Measurements from ENCODE around the gene ANXA4.

ANXA4 gene

GRCh38 chr2:69741575-69742321 lies at the start of gene ANXA4:
ANXA4 (plus strand) TSS chr2:69742134; CDS start chr2:69781566, 39,432 bp downstream.
- CTCF ChIA-PET, result interaction anchor here (0.5 kb wide), 1 partner anchor 885 kb away, joined by 4 read pairs; no protein-coding TSS in a partner anchor
- peak within 1 kb of the TSS; percentile 99 for H3K27ac ChIP-seq
- DNase-seq (ENCODE audit: low spot score), result peak; percentile 90
- POLR2A ChIA-PET (ENCODE audit: low non-redundant PET), result interaction anchor here (1.1 to 1.5 kb wide), 2 partner anchors 14 to 52 kb away, joined by 3 to 4 read pairs; no protein-coding TSS in a partner anchor
- no peak for TF ChIP-seq CTCF (conservative IDR thresholded peaks at IDR 0.05; ENCODE audit: low read depth)

GRCh38 chr2:69692424-69692823 lies 49.5 kb upstream of the ANXA4 start:
- H3K27ac ChIP-seq, result no peak overlapping the region
- POLR2A ChIA-PET (ENCODE audit: low non-redundant PET), result no interaction called here
- DNase-seq (ENCODE audit: low spot score), result no peak
- TF ChIP-seq CTCF (conservative IDR thresholded peaks at IDR 0.05; ENCODE audit: low read depth), result no peak
- CTCF ChIA-PET, result no interaction called here

GRCh38 chr2:69693059-69693774 lies 48.7 kb upstream of the ANXA4 start:
- TF ChIP-seq CTCF (conservative IDR thresholded peaks at IDR 0.05; ENCODE audit: low read depth), result no peak
- CTCF ChIA-PET, result interaction anchor here (1.1 kb wide), 1 partner anchor 18 kb away, joined by 3 read pairs; no protein-coding TSS in a partner anchor
- POLR2A ChIA-PET (ENCODE audit: low non-redundant PET), result no interaction called here
- H3K27ac ChIP-seq, result no peak overlapping the region
- no peak for DNase-seq (ENCODE audit: low spot score)

GRCh38 chr2:69693775-69694450 lies 48.0 kb upstream of the ANXA4 start:
- ChIA-PET POLR2A (ENCODE audit: low non-redundant PET) (no interaction called here), CTCF (interaction anchor here (1.1 kb wide), 1 partner anchor 17 kb away, joined by 3 read pairs; no protein-coding TSS in a partner anchor)
- TF ChIP-seq CTCF (conservative IDR thresholded peaks at IDR 0.05; ENCODE audit: low read depth), result no peak
- DNase-seq (ENCODE audit: low spot score), result no peak
- H3K27ac ChIP-seq, result no peak overlapping the region

GRCh38 chr2:69694894-69695849 lies 46.8 kb upstream of the ANXA4 start:
- no peak for TF ChIP-seq CTCF (conservative IDR thresholded peaks at IDR 0.05; ENCODE audit: low read depth)
- POLR2A ChIA-PET (ENCODE audit: low non-redundant PET), result no interaction called here
- no peak for DNase-seq (ENCODE audit: low spot score)
- no peak overlapping the region for H3K27ac ChIP-seq
- CTCF ChIA-PET, result interaction anchor here (0.6 to 0.7 kb wide), 2 partner anchors 11 to 1404 kb away, joined by 3 to 4 read pairs; no protein-coding TSS in a partner anchor

Measured in RWPE1 (cell line).